Thyroid gland (tissue), 4 donors: Measurements from ENCODE around the gene MRPS10.

Experiments
- POLR2A ChIP-seq, 2 donors: fragments of 450-650 bp; IDR thresholded peaks; one replicate each; pipeline ENCODE4 v1.6.1; 2017; ENCODE audit warnings: antibody characterized with exemption in 2 of 2, mild to moderate bottlenecking in 2 of 2, moderate library complexity in 1 of 2
- TF ChIP-seq, protein P1 (sequence below), 6 experiments: fragments of 200-600 bp in 3 of 6; fragments of 450-650 bp in 3 of 6; sonication (generic) in 3 of 6; IDR thresholded peaks; one replicate each; pipeline ENCODE4 v1.5.1; 2016 to 2019; ENCODE audit warnings: antibody characterized with exemption in 6 of 6, mild to moderate bottlenecking in 2 of 6, inconsistent platforms in 1 of 6, moderate library complexity in 1 of 6

DNA sequence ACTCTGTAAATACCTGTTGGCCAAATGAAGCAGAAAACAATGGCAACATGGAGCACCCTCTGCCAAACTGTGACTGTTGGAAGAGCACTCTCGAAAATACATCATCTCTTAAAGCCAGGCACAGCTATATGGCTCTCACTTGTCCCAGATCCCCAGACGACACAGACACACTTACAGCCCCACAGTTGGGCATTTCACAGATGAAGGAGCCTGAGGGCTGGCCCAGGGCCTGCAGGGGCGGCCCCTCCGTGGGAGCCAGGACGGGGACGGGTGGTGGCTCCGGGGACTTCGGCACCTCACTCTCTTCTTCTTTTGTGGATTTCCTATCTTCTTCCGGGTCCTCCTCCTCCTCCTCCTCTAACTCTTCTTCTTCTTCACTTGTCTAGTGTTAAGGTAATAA lies 18.4 kb upstream of the MRPS10 start:
- TF ChIP-seq POLR2A (IDR thresholded peaks at IDR 0.05), result no peak
- TF ChIP-seq, protein P1, sequence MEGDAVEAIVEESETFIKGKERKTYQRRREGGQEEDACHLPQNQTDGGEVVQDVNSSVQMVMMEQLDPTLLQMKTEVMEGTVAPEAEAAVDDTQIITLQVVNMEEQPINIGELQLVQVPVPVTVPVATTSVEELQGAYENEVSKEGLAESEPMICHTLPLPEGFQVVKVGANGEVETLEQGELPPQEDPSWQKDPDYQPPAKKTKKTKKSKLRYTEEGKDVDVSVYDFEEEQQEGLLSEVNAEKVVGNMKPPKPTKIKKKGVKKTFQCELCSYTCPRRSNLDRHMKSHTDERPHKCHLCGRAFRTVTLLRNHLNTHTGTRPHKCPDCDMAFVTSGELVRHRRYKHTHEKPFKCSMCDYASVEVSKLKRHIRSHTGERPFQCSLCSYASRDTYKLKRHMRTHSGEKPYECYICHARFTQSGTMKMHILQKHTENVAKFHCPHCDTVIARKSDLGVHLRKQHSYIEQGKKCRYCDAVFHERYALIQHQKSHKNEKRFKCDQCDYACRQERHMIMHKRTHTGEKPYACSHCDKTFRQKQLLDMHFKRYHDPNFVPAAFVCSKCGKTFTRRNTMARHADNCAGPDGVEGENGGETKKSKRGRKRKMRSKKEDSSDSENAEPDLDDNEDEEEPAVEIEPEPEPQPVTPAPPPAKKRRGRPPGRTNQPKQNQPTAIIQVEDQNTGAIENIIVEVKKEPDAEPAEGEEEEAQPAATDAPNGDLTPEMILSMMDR (IDR thresholded peaks at IDR 0.05), result no peak
